ENCODE data around the gene REXO5.

DNA sequence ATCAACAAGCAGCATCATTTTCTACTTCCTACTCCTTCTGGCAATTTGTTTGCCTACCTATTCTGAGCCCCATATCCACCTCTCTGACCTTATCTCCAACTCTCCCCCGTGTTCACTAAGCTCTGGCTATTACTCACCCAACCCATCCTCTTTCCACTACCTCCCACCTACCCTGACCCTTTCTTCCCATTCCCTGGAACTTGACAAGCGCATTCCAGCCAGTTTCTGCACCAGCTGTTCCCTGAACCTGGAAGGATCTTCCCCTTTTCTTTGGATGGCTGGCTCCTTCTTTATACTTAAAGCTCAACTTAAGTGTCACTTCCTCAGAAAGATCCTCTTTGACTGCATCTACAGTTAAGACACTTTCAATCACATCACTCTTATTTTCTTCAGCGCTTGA, 91.6 kb downstream of the REXO5 start:
- TF ChIP-seq POLR2AphosphoS5 (IDR thresholded peaks at IDR 0.05; ENCODE audit: insufficient read depth, low read depth, low read length) (no peak), CTCF (IDR thresholded peaks at IDR 0.05; ENCODE audit: extremely low read depth in 1 of 2, insufficient read depth in 1 of 2, low read depth in 1 of 2, low read length in 2 of 2) (no peak), EZH2 (IDR thresholded peaks at IDR 0.05; ENCODE audit: borderline replicate concordance, low read depth, low read length, severe bottlenecking) (no peak), MYC (IDR thresholded peaks at IDR 0.05; ENCODE audit: low read depth, low read length) (no peak), MAX (IDR thresholded peaks at IDR 0.05; ENCODE audit: insufficient read depth, insufficient read length) (no peak), POLR2A (IDR thresholded peaks at IDR 0.05; ENCODE audit: low read depth, low read length) (peak; percentile 37), JUN (IDR thresholded peaks at IDR 0.05; ENCODE audit: borderline replicate concordance, insufficient read depth, insufficient read length, low read depth) (no peak), GATA2 (IDR thresholded peaks at IDR 0.05; ENCODE audit: insufficient read depth, insufficient read length, low read depth, low read length) (no peak)

Measured in endothelial cell of umbilical vein (primary cell).